Central memory CD8-positive, alpha-beta T cell (primary cell): ENCODE results near the gene GSS.

Source experiments
- ATAC-seq: fragments of 150-1000 bp; cut with Tn5 transposase; replicated peaks from 2 replicates; pipeline ENCODE4 v1.10.0; 2022; ENCODE audit warnings: mild to moderate bottlenecking, moderate FRiP score, moderate number of reproducible peaks; ENCODE audit not compliant: poor library complexity, severe bottlenecking; ENCODE audit errors: extremely low read depth
- DNase-seq, 2 donors: peaks; one replicate each; pipeline ENCODE4 v3.0.0; 2021; ENCODE audit warnings: low spot score in 2 of 2
- H3K27ac Mint-ChIP-seq: one replicate; pipeline ENCODE4 v1.8.0; 2022; ENCODE audit warnings: low read depth, mild to moderate bottlenecking, moderate library complexity, mixed read lengths
- H3K27me3 Mint-ChIP-seq: one replicate; pipeline ENCODE4 v1.8.0; 2022; ENCODE audit warnings: mixed read lengths
- H3K36me3 Mint-ChIP-seq: one replicate; pipeline ENCODE4 v1.8.0; 2022; ENCODE audit warnings: mild to moderate bottlenecking, moderate library complexity, mixed read lengths; ENCODE audit not compliant: insufficient read depth
- H3K4me1 Mint-ChIP-seq: one replicate; pipeline ENCODE4 v1.8.0; 2022; ENCODE audit warnings: mixed read lengths
- H3K4me3 Mint-ChIP-seq: one replicate; pipeline ENCODE4 v1.8.0; 2022; ENCODE audit warnings: mild to moderate bottlenecking, moderate library complexity, mixed read lengths
- H3K9me3 Mint-ChIP-seq: one replicate; pipeline ENCODE4 v1.8.0; 2022; ENCODE audit warnings: mixed read lengths

Gene GSS

GRCh38 chr20:34964486-34964885, 8.9 kb upstream of the GSS start:
- no peaks in the 10 kb centered on the region for H3K9me3 Mint-ChIP-seq
- H3K27ac Mint-ChIP-seq, result no peak overlapping the region
- H3K36me3 Mint-ChIP-seq, result no peaks in the 10 kb centered on the region
- no peaks in the 10 kb centered on the region for H3K4me1 Mint-ChIP-seq
- DNase-seq (no peak), ATAC-seq (no peak)
- H3K4me3 Mint-ChIP-seq, result no peak overlapping the region
- no peaks in the 10 kb centered on the region for H3K27me3 Mint-ChIP-seq

DNA sequence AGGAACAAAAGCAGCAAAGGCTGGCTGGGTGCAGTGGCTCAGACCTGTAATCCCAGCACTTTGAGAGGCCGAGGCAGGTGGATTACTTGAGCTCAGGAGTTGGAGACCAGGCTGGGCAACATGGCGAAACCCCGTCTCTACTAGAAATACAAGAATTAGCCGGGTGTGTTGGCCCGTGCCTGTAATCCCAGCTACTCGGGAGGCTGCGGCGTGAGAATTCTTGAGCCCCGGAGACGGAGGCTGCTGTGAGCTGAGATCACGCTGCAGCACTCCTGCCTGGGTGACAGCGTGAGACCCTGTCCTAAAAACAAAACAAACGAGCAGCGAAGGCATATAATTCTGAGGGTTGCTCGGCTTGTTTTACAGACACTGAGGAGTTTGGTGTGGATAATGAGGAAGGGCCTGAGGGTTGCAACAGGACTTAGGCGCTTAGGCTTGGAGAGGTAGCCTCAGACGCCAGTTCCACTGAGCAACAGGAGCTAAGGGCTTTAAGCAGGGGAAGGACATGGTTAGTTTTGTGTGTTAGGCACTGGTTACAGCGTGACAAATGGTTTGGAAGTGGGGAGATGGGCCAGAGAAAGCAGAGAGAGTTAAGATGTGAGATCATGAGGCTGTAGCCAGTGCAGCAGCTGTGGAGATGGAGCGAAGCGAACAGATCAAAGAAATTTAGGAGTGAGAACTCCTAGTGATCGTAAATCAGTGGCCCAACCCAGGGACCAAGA, 1.3 kb upstream of the GSS start:
- no peaks in the 10 kb centered on the region for H3K27me3 Mint-ChIP-seq
- no peak for DNase-seq
- no peak for ATAC-seq
- peaks cover 18% of the 10 kb centered on the region for H3K4me1 Mint-ChIP-seq
- H3K9me3 Mint-ChIP-seq, result no peaks in the 10 kb centered on the region
- H3K4me3 Mint-ChIP-seq, result no peak overlapping the region
- peaks cover 8% of the 10 kb centered on the region for H3K36me3 Mint-ChIP-seq
- H3K27ac Mint-ChIP-seq, result no peak overlapping the region

DNA sequence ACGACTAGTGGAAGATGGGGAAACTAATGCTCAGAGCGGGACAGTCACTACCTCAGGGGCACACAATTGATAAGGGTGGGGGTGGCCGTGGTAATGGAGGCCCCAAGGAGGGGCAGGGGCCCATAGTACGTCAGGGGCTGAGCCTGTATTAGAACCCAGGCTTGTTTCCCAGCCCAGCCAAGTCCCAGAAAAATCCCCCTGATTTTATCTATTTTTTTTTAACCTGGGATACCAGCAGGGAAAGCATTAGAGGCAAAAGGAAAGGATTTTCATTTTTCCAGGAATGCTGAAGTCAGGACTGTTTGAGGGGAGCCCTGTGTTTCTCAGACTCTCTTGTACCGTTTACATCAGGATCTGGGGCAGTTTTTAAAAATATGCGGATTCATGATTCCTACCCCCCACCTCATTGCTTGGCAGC, 444 bp upstream of the GSS start:
- Mint-ChIP-seq H3K4me3 (peak overlapping the region; percentile 95), H3K27me3 (no peaks in the 10 kb centered on the region), H3K4me1 (peaks cover 18% of the 10 kb centered on the region), H3K9me3 (no peaks in the 10 kb centered on the region), H3K27ac (peak overlapping the region; percentile 93), H3K36me3 (peaks cover 8% of the 10 kb centered on the region)
- ATAC-seq (no peak), DNase-seq (no peak)

DNA sequence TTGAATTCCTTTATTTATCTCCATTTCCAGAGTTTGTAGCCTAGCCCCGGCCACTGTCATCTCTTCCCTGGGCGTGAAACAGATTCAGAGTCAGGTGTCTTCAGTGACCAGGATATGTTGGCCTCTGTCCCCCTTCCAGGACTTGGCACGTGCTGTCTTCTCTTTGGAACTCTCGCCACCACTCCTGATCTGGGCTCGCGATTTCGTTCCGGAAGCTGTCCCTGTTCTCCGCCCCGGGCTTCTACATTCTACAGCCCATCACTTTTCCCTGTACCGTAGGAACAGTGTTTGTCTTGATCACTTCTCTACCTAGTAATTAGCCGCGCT, 739 bp downstream of the GSS start:
- Mint-ChIP-seq H3K36me3 (peaks cover 15% of the 10 kb centered on the region), H3K27ac (peak overlapping the region; percentile 93), H3K27me3 (no peaks in the 10 kb centered on the region), H3K9me3 (no peaks in the 10 kb centered on the region), H3K4me1 (peaks cover 18% of the 10 kb centered on the region), H3K4me3 (peak overlapping the region; percentile 95)
- DNase-seq, result no peak
- no peak for ATAC-seq

- DNase-seq (no peak), ATAC-seq (no peak)
- H3K27me3 Mint-ChIP-seq, result no peaks in the 10 kb centered on the region
- peaks cover 19% of the 10 kb centered on the region for H3K36me3 Mint-ChIP-seq
- H3K9me3 Mint-ChIP-seq, result no peaks in the 10 kb centered on the region
- no peak overlapping the region for H3K4me3 Mint-ChIP-seq
- H3K27ac Mint-ChIP-seq, result peak overlapping the region; percentile 74
- H3K4me1 Mint-ChIP-seq, result peaks cover 18% of the 10 kb centered on the region
Observed at GRCh38 chr20:34953960-34954359, 1.6 kb downstream of the GSS start.

DNA sequence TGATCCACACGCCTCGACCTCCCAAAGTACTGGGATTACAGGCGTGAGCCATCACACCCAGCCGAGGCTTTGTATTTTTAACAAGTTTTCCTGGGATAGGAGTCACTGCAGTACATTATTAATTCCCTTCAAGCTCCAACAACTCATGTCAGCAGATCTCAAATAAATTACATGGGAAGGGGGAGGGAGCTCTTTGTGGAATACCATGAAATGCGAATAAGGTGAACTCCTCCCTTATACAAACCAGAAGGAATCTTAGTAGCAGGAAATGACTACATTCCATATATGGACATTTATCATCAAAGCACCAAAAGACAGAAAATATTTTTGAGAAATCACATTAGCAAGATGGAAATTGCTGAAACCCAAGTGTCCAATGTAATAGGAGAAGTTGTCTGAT, 2.9 kb downstream of the GSS start:
- Mint-ChIP-seq H3K27ac (no peak overlapping the region), H3K4me1 (peaks cover 18% of the 10 kb centered on the region), H3K27me3 (no peaks in the 10 kb centered on the region), H3K4me3 (no peak overlapping the region), H3K36me3 (peaks cover 19% of the 10 kb centered on the region), H3K9me3 (no peaks in the 10 kb centered on the region)
- ATAC-seq (no peak), DNase-seq (no peak)

DNA sequence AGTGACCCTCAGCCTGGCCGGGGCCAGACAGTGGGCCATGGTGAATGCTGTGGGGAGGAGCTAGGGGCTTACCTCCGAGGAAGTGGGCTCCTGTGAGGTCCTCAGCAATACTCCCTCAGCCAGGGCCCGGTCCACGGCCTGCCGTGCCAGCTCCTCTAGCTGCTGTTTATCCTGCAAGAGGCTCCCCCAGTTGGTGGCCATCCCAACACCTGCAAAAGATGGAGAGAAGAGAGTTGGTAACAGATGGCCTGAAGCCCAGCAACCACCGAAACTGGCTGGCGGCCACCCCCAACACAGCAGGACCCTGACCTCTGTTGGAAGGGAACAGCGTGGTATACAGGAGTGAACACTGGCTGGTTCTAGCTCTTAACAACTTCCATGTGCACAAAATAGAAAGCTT, 4.0 kb downstream of the GSS start:
- Mint-ChIP-seq H3K27ac (no peak overlapping the region), H3K27me3 (no peaks in the 10 kb centered on the region), H3K36me3 (peaks cover 17% of the 10 kb centered on the region), H3K4me3 (no peak overlapping the region), H3K9me3 (no peaks in the 10 kb centered on the region), H3K4me1 (peaks cover 18% of the 10 kb centered on the region)
- DNase-seq, result no peak
- ATAC-seq, result no peak

DNA sequence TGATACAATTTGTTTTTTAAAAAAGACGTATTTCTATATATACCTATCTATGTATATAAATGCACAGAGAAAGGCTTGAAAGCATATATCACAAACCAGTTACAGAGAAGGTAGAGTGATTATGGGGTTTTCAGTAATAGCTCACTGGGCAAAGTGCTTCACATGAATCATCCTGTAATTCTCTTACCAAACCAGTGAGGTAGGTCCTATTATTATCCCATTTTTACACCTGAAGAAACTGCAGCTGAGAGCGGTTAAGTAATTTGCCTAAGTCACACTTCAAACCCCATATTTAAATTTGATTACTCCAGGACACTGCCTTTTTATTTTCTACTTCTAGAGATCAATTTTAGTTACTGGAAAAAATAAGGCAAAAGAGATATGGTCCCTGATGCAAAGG, 4.4 kb downstream of the GSS start:
- Mint-ChIP-seq H3K9me3 (no peaks in the 10 kb centered on the region), H3K27ac (no peak overlapping the region), H3K4me3 (no peak overlapping the region), H3K27me3 (no peaks in the 10 kb centered on the region), H3K4me1 (peaks cover 18% of the 10 kb centered on the region), H3K36me3 (peaks cover 17% of the 10 kb centered on the region)
- ATAC-seq (no peak), DNase-seq (no peak)

DNA sequence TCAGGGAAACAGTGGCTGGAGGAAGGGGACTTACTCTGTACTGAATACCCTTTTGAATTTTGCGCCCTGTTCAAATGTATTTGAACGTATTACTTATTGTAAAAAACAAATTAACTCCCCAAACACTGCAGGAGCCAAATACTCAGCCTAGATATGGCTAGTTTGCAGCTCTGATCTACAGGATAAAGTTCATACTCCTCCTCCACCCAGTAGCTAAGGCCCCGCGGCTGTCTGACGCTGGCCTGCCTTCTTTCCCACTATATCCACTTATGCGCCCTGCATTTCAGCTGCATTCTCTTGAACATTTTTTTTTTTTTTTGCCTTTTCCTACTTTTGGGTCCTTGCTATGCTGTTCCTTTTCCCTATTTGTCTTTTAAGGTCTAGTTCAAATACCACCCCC, 6.5 kb downstream of the GSS start:
- H3K4me3 Mint-ChIP-seq, result no peak overlapping the region
- no peaks in the 10 kb centered on the region for H3K27me3 Mint-ChIP-seq
- H3K36me3 Mint-ChIP-seq, result peaks cover 20% of the 10 kb centered on the region
- H3K4me1 Mint-ChIP-seq, result no peaks in the 10 kb centered on the region
- no peaks in the 10 kb centered on the region for H3K9me3 Mint-ChIP-seq
- no peak overlapping the region for H3K27ac Mint-ChIP-seq
- ATAC-seq (no peak), DNase-seq (no peak)

DNA sequence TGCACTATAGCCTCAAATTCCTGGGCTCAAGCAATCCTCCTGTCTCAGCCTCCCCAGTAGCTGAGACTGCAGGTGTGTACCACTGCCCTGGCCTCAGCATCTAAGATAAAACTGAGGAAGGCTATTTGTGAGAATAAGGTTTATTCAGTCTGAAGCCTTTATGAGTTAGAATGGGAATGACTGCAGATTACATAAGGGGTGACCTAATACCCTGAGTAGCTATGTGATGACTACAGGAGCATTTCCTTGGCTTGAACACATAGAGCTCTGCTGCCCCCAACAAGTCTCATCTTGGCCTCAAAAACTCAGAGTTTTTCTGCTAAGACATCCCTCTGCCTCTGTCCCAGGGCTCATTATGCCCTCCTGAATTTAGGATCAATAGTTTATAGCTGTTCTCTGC, 7.6 kb downstream of the GSS start:
- Mint-ChIP-seq H3K4me1 (no peaks in the 10 kb centered on the region), H3K27me3 (no peaks in the 10 kb centered on the region), H3K4me3 (no peak overlapping the region), H3K36me3 (peaks cover 23% of the 10 kb centered on the region), H3K27ac (no peak overlapping the region), H3K9me3 (no peaks in the 10 kb centered on the region)
- no peak for ATAC-seq
- no peak for DNase-seq

GRCh38 chr20:34947336-34947735, 8.3 kb downstream of the GSS start:
- Mint-ChIP-seq H3K27ac (no peak overlapping the region), H3K27me3 (no peaks in the 10 kb centered on the region), H3K36me3 (peaks cover 25% of the 10 kb centered on the region), H3K4me3 (no peak overlapping the region), H3K4me1 (no peaks in the 10 kb centered on the region), H3K9me3 (no peaks in the 10 kb centered on the region)
- DNase-seq (no peak), ATAC-seq (no peak)

DNA sequence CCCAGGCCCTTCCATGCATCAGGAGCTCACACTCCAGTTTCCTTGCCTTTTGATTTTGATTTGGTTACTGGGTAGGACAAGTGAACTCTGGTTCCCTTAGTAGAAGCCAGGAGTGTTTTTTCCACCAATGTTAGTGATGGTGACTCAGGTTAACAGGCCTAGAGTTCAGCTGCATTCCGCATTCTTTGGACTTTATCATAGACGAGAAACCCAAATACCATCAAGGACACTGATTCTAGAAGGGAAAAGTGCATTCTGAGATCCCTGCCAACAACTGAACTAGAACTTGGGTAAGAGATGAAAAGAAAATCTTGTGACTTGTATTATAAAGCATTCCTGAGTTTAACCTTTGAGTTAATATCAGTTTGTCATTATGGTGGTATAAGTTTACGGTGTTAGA, 8.9 kb downstream of the GSS start:
- DNase-seq, result no peak
- Mint-ChIP-seq H3K36me3 (peaks cover 27% of the 10 kb centered on the region), H3K27ac (no peak overlapping the region), H3K9me3 (no peaks in the 10 kb centered on the region), H3K4me3 (no peak overlapping the region), H3K27me3 (no peaks in the 10 kb centered on the region), H3K4me1 (no peaks in the 10 kb centered on the region)
- ATAC-seq, result no peak

DNA sequence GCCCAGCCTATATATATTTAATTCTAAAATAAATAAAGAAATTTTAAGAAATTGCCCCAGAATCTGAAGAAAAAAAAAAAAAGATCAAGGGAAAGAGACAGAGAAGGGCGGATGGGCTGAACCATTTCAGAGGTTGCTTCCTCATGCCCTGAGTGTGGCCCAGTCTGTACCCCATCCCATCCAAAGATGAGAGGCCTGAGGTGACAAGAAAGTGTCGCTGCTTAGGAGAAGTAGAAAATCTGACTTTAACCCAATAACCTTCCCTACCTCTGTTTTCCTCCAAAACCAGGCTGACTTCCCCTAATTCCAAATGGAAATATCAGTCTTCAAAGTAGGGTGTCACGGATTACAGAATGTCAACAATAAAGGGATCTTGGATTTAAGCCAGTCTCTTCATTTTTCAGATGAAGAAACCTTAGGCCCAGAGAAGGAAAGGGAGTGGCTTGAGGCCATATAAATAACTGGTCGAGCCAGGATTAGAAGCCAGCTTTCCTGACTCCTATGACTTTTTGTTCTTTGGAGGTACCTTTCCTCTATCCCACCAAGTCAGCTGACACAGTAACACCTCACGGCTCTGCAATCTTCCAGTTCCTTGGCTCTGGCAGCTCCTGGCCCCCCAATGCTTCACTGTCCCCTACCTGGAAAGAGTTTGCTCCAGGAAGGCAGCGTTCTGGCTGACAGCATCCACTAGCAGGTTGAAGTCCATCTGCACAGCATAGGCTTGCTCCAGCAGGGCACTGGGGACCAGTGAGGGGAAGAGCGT, 10.1 kb downstream of the GSS start:
- Mint-ChIP-seq H3K9me3 (no peaks in the 10 kb centered on the region), H3K4me1 (no peaks in the 10 kb centered on the region), H3K36me3 (peaks cover 27% of the 10 kb centered on the region), H3K4me3 (no peak overlapping the region), H3K27me3 (no peaks in the 10 kb centered on the region), H3K27ac (no peak overlapping the region)
- ATAC-seq (no peak), DNase-seq (no peak)
